GM18520 (cell line): ENCODE measurements around the gene CARNS1.
"Not testable (repeated sequence)": the region's sequence is repeated elsewhere in the genome, so short reads cannot be mapped to it uniquely, and the experiment has no call there.

Experiments
- ATAC-seq: cut with Tn5 transposase; IDR thresholded peaks from one replicate; pipeline ENCODE4 v1.9.1; 2021; ENCODE audit not compliant: unreplicated experiment

Gene CARNS1

DNA sequence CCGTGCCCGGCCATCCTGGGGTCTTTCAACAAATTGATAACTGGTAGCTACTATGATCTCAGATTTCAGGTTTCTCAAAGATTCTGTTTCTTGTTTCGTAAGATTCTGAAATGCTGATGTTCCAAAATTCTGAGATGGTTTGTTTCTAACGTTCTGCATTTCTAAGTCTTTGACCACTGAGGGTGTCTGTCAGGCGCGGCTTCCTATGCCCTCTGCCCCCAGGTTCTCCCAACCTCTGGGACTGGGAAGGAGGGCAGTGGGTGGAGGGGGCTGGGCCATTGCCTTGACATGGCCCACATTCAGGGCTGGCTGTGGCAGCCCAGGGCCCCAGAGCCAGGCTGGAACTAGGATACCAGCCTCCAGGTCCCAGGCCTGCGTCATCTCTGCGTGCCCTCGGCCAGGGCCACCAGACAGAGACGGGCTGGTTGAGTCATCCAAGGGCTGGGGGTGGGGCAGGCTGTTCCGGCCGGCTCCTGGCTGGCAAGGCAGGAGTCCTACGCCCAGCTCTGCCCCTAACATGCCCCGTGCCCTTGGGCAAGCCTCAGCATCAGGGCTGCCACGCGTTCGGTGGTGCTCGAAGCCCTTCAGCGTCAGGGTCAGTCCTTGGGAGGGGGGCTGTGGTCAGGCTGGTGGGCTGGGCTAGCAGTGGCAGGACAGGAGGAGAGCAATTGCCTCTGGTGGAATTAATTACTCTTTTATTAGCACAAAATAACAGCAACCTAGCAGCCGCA is 48.4 kb downstream of the CARNS1 start:
- ATAC-seq, result no peak

DNA sequence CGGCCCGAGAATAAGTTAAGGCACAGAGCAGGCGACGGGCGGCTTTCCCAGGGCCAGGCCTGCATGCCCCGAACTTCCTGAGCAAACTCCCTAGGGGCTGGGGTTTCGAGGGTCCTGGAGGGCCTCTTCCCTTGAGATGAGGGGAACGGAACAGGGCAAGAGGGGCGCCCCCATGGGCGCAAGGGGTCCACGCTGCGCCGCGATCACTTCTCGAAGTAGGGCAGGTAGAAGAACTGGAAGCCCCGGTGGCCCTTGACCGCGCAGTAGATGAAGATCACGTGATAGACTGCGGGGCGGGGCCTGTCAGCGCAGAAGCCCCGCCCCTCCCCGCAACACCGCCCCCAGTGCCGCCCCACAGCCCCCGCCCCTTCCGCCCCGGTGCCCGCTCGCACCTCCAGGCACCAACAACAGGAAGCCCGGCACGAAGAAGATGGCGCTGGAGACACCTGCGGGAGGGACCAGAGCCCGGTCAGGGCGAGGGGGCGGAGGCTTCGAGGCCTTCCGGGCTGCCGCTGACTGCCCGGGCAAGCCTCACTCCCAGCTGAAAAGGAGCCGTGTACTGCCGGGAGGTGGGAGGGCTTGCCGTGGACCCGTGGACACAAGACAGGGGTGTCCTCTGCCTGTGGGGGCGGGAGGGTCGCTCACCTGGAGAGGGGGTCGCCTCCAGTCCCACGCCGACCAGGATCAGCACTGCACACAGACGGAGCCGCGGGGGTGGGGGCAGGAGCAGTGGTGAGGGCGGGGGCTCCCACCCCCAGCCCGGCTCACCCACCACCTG is 49.1 kb downstream of the CARNS1 start:
- no peak for ATAC-seq

DNA sequence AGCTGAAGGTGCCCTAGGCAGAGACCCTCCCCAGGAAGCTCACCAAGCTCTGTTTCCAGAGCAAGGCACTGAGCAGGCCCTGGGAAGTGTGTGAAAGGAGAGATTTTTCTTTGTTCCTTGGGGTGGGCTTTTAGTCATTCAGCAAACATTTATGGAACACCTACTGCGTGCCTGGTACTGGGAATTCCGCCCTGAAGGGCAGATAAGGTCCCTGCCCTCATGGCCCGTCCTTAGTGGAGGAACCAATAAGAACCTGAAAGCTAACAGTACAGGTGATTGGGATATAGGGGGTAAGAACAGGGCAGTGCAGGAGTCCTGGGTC is 49.7 kb downstream of the CARNS1 start:
- ATAC-seq, result no peak

DNA sequence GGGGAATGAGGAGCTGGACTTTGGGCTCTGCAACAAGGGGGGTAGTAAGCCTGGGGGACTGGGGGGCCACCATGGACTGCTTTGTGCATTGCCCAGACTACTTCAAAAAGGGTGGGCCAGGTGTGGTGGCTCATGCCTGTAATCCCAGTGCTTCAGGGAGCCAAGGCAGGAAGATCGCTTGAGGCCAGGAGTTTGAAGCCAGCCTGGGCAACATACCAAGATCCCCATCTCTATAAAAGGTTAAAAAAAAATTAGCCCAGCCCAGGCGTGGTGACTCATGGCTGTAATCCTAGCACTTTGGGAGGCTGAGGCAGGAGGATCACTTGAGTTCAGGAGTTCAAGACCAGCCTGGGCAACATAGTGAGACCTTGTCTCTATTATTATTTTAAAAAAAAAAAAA is 50.1 kb downstream of the CARNS1 start:
- not testable (repeated sequence) for ATAC-seq

DNA sequence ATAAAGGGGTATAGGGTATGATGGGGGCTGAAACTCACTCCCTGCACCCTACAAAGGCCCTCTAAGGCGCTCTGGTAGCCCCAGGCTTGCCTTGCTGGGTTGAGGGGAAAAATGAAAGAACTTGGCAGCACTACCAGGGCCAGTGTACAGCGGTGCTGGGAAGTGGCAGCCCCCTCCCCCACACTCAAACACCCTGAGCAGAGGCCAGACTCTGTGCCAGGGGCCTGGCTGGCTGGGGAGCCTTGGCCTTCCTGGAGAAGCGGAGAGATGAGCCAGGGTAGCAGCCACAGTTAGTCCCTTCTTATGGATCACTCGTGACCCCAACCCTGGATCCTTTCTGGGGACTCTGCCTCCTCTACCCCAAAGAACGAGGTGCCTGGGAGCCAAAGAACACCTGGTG is 50.9 kb downstream of the CARNS1 start:
- ATAC-seq, result no peak

DNA sequence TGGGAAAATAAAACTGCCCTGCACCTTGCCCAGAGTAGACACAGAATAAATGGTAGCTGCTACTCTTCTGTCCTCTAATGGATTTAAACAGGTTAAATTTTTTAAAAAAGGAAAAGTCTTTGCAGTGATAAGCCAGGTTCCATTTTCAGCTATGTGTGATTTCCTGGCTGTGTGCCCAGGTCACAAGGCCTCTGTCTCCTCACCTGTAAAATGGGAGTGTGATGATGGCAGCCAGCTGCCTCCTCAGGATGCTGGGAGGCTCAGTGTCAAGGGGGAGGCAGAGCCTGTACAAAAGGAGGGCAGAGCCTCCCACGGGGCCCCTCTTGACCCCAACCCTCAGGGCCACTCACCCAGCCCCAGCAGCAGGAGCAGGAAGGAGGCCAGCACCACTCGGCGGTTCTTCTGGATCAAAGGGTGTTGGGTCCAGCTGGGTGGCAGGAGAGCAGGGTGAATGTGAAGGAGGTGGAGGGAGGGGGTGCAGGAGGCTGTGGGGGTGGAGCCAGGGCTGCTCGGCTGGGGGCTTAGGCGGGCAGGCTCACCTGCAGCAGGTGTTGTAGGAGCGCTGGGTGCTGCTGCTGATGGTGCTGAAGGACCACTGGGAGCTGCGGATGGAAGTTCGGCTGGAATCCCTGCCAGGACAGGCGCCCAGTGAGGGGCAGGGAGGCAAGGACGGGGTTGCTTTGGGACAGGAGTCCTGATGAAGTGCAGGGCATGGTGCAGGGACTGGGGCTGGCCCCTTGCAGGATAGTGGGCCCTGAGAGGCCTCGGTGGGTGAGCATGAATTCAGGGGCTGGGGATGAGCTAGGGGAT is 51.7 kb downstream of the CARNS1 start:
- no peak for ATAC-seq

DNA sequence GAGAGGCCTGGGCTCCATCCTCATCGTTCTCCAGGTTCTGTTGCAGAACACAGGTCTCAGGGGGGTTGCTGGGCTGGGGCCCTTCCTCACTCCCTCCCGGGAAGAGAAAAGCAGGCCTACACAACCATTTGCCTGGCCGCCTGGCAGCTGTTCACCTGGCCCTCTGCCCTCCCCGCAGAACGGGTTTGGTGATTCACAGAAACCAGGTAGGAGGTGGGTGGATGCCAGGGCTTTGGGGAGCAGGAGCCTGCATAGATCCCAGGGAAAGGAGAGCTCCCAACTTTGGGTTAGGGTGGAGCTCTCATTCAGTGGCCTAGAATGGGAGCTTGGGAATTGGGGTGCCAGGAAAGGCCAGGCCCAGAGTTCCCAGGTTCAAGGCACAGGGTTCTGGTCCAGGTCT is 52.6 kb downstream of the CARNS1 start:
- ATAC-seq, result no peak

DNA sequence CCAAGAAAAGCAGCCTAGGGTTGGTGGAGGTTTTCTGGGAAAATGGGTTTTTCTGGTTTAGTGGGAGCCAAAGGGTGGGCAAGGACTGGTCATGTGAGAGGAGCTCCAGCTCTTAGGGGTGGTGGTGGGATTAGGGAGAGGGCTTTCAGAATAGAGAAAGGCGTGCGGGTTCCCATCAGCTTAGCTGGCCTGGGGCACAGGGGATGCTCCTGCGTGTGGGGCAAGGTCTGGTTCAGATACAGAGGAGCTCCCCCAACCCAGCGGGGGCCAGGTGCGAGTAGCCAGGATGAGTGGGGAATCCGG is 52.9 kb downstream of the CARNS1 start:
- ATAC-seq, result no peak

DNA sequence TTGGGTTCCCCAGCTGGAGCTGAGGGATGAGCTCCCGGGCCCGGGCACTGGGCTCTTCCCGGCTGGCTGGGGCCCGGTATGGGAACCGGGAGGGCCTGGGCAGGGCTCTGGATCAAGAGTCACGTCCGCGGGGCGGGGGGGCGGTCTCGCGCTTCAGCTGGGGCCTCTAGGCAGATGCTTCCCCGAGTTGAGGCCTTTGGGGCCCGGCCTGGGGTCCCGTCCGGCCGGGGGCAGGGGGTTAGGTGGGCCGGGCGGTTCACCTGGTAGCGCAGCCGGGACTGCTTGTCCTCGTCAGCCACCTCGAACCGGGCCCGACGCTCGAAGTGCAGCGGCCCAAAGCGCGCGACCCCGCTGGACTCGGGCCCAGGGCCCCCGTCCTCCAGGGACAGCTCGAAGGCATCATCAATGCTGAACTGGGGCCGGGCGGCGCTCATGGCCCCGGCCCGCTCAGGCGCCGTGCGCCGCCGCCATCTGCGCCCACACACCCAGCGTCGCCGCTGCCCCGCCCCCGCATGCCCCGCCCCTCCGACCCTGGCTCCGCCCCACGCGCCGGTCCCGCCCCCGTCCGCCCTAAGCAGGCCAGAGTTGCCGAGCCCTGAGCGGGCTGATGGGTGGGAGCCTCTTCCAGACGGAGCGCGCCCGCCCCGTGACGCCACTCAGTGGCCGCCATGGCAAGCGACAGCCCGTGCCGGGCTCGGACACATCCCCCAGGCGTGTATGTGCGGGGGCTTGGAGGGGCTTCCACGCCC is 53.5 kb downstream of the CARNS1 start, which contains the start of gene TMEM134:
Gene TMEM134 (minus strand): TSS at position 493 of the 749 bp plus-strand sequence. CDS start 59 bp downstream, at position 434.
- peak; percentile 68 for ATAC-seq

DNA sequence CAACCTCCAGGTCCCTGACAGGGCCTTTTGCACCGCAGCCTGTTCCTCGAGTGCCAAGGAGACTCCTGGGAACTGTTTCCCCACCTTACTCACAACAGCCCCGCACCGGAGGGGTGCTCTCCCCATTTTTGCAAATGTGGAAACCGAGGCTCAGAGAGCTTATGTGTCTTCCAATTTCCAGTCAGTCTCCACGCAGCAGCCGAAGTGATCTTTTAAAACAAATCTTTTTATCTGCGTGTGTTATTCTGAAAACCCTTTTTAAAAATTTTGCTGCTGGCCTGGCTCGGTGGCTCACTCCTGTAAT is 54.0 kb downstream of the CARNS1 start:
- no peak for ATAC-seq

DNA sequence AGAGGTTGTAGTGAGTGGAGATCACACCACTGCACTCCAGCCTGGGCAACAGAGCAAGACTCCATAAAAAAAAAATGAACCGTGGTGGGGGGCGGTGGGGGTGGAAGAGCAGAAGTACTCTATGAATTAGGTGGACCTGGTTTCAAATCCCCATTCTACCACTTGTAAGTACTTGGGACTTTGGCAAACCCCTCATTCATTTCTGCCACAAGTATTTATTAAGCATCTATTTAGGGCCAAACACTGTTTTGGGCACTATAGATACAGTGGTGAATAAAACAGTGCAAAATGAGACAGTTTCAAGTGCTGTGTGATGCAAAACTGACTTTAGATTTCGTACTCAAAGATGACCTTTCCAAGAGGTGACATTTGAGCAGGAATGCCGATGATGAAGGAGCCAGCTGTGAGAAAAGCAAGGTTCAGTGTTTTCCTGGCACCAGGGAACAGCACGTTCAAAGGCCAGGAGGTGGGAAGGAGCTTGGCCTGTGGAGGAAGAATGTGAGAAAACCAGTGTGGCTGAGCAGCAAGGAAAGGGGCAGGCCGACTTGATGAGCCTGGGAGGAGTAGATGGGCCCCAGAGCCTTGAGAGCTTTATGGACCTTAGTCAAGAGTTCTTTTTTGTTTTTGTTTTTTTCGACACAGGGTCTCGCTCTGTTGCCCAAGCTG is 55.0 kb downstream of the CARNS1 start:
- ATAC-seq, result no peak

DNA sequence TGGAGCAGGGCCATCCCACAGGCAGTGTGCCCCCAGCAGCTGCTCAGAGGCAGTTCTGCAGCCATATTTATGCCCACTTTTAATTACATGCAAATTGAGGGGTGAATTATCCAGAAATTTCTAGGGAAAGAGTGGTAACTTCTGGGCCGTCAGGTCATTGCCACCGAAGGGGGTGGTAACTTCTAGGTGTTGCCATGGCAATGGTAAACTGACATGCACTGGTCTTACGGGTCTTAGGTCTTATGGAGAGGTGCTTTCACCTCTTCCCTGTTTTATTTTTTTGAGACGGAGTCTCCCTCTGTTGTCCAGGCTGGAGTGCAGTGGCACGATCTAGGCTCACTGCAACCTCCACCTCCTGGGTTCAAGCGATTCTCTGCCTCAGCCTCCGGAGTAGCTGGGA is 57.4 kb downstream of the CARNS1 start:
- no peak for ATAC-seq
